Thyroid gland (tissue), 4 donors: ENCODE data around the gene KIAA0040. TPM values are rescaled to one million over a fixed set of nuclear protein-coding genes. Genes with fewer than 3 reads are reported as not detected.

Experiments
- DNase-seq, 2 donors: peaks; one replicate each; pipeline ENCODE4 v3.0.0-alpha.2; 2019
- H3K27ac ChIP-seq, 3 donors: fragments of 200-600 bp; sonication (generic); 1 replicate in 2 of 3; 2 replicates in 1 of 3; pipeline ENCODE4 v1.5.1; 2016 to 2019; ENCODE audit warnings: mild to moderate bottlenecking in 1 of 3, moderate library complexity in 1 of 3
- H3K27me3 ChIP-seq: fragments of 200-600 bp; sonication (generic); one replicate; pipeline ENCODE4 v1.5.1; 2019
- H3K36me3 ChIP-seq, 2 donors: fragments of 200-600 bp; sonication (generic); one replicate each; pipeline ENCODE4 v1.5.1; 2016 to 2019
- H3K4me1 ChIP-seq, 2 donors: fragments of 200-600 bp; sonication (generic); one replicate each; pipeline ENCODE4 v1.5.1; 2017 to 2019
- H3K4me3 ChIP-seq, 3 donors: fragments of 200-600 bp; sonication (generic); replicated peaks in 1 of 3; 1 replicate in 2 of 3; 2 replicates in 1 of 3; pipeline ENCODE4 v1.5.1; 2016; ENCODE audit warnings: mild to moderate bottlenecking in 1 of 3
- H3K9me3 ChIP-seq: fragments of 200-600 bp; sonication (generic); one replicate; pipeline ENCODE4 v1.5.1; 2017
- CTCF ChIP-seq, 6 experiments: fragments of 200-600 bp in 3 of 6; fragments of 450-650 bp in 3 of 6; sonication (generic) in 3 of 6; IDR thresholded peaks; one replicate each; pipeline ENCODE4 v1.5.1; 2016 to 2019; ENCODE audit warnings: antibody characterized with exemption in 6 of 6, mild to moderate bottlenecking in 2 of 6, inconsistent platforms in 1 of 6, moderate library complexity in 1 of 6
- POLR2A ChIP-seq, 2 donors: fragments of 450-650 bp; IDR thresholded peaks; one replicate each; pipeline ENCODE4 v1.6.1; 2017; ENCODE audit warnings: antibody characterized with exemption in 2 of 2, mild to moderate bottlenecking in 2 of 2, moderate library complexity in 1 of 2
- WGBS, 2 donors: methylation state at CpG; one replicate each; pipeline ENCODE4 v1.1.5; 2017; 5-methylcytosine and 5-hydroxymethylcytosine counted together
- intact Hi-C: fragments of 100-400 bp; cut with DNase I; formaldehyde crosslinking; loops from one replicate; pipeline ENCODE4 v1.15.1; 2023
- total RNA-seq, 4 donors: library from RNA; depleted of rRNA; stranded (reverse); fragments of >200 nt; gene quantifications; one replicate each; pipeline ENCODE4 v1.2.3, GENCODE V29; 2016

Gene KIAA0040
- total RNA-seq, 4 donors from 2014 or later = 15.5 to 28.4 (median 16.8) TPM

- Histone ChIP-seq H3K9me3 (no peaks in the 10 kb centered on the region), H3K4me1 (peaks cover 0 to 11% of the 10 kb centered on the region in 2 donors), H3K4me3 (no peak overlapping the region), H3K27ac (no peak overlapping the region), H3K36me3 (no peaks in the 10 kb centered on the region), H3K27me3 (no peaks in the 10 kb centered on the region)
- TF ChIP-seq CTCF (IDR thresholded peaks at IDR 0.05) (no peak), POLR2A (IDR thresholded peaks at IDR 0.05) (no peak)
- 92 to 96% methylated on average over 5 of the region's 5 CpGs for WGBS, 2 donors
- no peak for DNase-seq
- intact Hi-C loops = no loop called here
These were observed 11.0 kb upstream of the KIAA0040 start for GRCh38 chr1:175203570-175204068.

GRCh38 chr1:175200678-175201521, 8.3 kb upstream of the KIAA0040 start:
- Histone ChIP-seq H3K27ac (peak overlapping the region; percentile 7 to 57 (median 51)), H3K4me1 (peaks cover 0 to 11% of the 10 kb centered on the region in 2 donors), H3K27me3 (no peaks in the 10 kb centered on the region), H3K36me3 (no peaks in the 10 kb centered on the region), H3K9me3 (no peaks in the 10 kb centered on the region), H3K4me3 (no peak overlapping the region)
- intact Hi-C loops = no loop called here
- TF ChIP-seq POLR2A (IDR thresholded peaks at IDR 0.05) (no peak), CTCF (IDR thresholded peaks at IDR 0.05) (no peak)
- WGBS, 2 donors = 48 to 58% methylated on average over 7 of the region's 7 CpGs
- no peak for DNase-seq

- intact Hi-C loops = no loop called here
- H3K36me3 ChIP-seq = no peaks in the 10 kb centered on the region
- DNase-seq = no peak
- no peak overlapping the region for H3K27ac ChIP-seq
- peaks cover 0 to 9% of the 10 kb centered on the region in 2 donors for H3K4me1 ChIP-seq
- TF ChIP-seq CTCF (IDR thresholded peaks at IDR 0.05) = no peak
- TF ChIP-seq POLR2A (IDR thresholded peaks at IDR 0.05) = no peak
- H3K9me3 ChIP-seq = no peaks in the 10 kb centered on the region
- H3K27me3 ChIP-seq = no peaks in the 10 kb centered on the region
- H3K4me3 ChIP-seq = no peak overlapping the region
These were observed 5.8 kb upstream of the KIAA0040 start for GRCh38 chr1:175198332-175198731.

- DNase-seq = no peak
- TF ChIP-seq CTCF (IDR thresholded peaks at IDR 0.05) = no peak
- TF ChIP-seq POLR2A (IDR thresholded peaks at IDR 0.05) = no peak
- intact Hi-C loops = no loop called here
- 84 to 88% methylated on average over 2 of the region's 2 CpGs for WGBS, 2 donors
- Histone ChIP-seq H3K36me3 (no peaks in the 10 kb centered on the region), H3K27me3 (no peaks in the 10 kb centered on the region), H3K27ac (peak overlapping the region in 1 of 3 donors; percentile 1), H3K4me3 (no peak overlapping the region), H3K9me3 (no peaks in the 10 kb centered on the region), H3K4me1 (peaks cover 0 to 13% of the 10 kb centered on the region in 2 donors)
These were observed 5.0 kb upstream of the KIAA0040 start for GRCh38 chr1:175197531-175197930.

- Histone ChIP-seq H3K36me3 (no peaks in the 10 kb centered on the region), H3K27ac (no peak overlapping the region), H3K4me1 (peaks cover 10 to 16% of the 10 kb centered on the region in 2 donors), H3K4me3 (no peak overlapping the region), H3K9me3 (no peaks in the 10 kb centered on the region), H3K27me3 (no peaks in the 10 kb centered on the region)
- DNase-seq = no peak
- intact Hi-C loops = no loop called here
- WGBS, 2 donors = 76 to 87% methylated on average over 3 of the region's 3 CpGs
- TF ChIP-seq POLR2A (IDR thresholded peaks at IDR 0.05) (no peak), CTCF (IDR thresholded peaks at IDR 0.05) (no peak)
These were observed 3.2 kb upstream of the KIAA0040 start for GRCh38 chr1:175195798-175196197.
